HG02884 (cell line): ENCODE results near the gene WWTR1.
A peak's percentile ranks its signal among the peaks of the same experiment; 100 is the strongest.

ENCODE experiments used
- ATAC-seq: cut with Tn5 transposase; IDR thresholded peaks from one replicate; pipeline ENCODE4 v1.9.1; 2021; ENCODE audit warnings: mild to moderate bottlenecking, moderate library complexity; ENCODE audit not compliant: unreplicated experiment

WWTR1 gene

DNA sequence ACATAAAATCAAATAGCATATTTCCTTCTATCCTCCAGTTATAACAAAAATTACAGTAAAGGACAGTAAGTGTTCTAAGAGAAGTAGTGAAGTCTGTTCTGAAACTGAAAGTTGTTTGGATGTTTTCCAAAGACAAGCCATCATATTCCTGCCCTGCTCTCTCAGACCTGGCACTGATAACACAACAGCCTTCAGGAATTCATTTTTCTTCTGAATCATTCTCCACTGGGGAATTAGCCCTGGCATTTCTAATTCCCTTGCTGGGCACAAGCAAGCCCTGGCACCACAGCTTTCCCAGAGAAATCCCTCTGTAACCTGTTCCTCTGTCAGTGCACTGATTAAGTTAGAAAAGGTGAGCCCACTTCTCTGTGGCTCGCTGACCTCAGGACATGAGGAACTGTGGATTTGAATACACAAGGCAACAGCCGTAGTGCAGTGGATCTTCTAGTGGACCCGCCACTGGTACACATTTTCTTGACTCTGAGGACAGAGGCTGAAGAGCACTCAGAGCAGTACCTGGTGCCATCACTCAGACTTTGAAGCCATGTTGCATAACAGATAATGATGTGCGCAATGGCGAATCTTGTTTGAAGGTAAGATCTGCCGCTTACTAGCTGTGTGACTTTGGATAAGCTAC, 61.6 kb downstream of the WWTR1 start:
- no peak for ATAC-seq

DNA sequence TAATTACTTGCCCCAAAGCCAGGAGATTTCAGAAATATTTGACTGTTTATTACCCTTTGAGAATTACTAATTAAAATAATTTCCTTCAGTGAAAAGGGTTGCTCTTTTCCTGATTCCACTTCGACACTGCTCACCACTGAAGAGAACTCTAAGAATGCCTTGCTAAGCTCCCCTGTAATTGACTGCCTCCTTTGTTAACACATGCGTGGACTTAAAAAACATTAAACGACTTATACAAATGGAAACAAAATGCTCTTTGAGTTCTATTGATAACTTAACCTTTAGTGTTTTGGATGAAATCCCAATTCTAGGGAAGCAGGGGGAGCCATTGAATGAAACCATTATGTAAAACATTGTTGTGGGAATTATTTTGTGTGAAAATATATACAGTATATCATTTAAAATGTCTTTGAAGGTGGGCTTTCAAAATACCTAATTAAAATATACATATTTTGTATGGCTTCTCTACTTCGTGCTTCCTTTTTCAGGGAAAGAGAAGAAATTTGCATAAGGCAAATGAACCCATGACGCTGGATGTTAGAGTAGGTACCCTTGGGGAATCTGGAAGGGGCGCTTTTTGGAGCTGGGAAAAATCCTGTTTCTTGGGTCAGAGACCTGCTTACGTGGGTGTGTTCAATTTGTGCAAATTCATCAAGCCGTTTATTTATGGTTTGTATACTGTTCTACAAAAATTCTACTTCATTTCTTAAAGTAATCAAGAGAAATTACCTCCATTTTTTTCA, 64.2 kb downstream of the WWTR1 start:
- ATAC-seq, result no peak

DNA sequence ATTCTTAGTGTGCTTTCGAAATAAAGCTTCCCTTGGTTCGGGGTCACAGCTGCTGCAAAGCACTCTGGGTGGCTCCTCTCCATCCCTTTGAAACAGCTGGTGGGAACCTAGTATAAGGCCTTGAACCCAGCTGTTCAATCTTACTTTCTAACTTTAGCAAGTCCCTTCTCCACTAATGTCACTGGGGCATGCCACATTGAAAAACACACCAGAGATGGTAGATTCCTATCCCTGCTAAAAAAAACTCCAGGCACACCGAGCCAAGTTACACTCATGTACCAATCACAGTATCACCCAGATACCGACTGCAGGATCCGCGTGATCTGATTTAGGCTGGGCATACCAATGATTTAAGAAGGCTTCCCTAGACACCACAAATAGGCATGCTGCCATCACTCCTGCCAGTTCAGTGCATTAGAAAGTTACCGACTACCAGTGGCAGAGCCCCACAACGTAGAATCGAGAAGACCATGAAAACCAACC, 65.0 kb downstream of the WWTR1 start:
- no peak for ATAC-seq

DNA sequence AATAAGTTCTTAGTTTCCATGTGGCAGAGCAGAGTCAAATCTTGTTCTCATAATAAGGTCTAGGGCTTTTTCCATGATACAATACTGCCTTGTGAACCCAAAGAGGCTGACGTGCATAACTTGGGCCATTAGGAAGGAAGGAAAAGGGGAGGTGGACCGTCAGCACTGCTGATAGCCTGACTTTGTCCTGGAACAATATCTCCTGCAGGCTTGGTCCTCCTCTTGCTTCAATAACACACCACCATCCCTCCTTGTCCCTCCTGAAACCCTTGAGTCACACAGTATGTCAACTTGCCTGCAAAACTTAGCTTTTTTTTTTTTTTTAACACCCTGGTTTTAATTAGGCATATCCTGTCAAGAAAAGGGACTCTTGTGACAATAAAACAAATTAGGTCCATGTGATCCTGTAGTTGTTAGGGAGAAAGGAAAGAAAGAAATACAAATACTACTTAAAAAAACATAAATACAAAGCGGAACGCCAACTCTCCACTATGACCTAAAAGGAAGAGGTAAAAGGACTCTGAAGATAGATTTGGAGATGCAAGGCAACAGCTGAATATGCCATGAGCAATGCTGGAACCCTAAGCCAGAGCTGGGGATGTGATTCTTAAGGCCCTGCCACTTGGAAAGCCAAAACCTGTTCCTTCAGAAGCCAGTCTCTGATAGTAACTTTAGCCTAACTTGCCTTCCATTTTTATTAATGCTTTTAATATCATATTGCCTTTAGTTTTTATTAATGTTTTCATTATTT, 67.0 kb downstream of the WWTR1 start:
- no peak for ATAC-seq

DNA sequence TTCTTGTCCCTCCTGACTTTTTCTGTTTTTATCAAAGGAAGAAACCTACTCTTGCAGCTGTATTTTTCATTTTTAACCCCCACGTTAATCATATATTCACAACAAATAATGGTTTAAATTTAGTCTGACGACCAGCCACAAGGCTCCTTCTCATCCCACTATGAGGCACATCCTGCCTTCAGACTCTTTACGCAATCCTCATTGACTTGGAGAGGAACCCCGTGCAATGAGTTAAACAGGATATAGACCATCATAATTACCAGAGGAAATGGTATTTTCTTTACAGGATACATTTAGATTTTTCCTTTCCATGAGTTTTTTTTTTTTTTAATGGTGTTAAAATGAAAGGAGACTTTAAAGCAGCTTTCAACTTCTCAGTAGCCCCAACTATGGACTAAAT, 68.5 kb downstream of the WWTR1 start:
- ATAC-seq, result no peak

DNA sequence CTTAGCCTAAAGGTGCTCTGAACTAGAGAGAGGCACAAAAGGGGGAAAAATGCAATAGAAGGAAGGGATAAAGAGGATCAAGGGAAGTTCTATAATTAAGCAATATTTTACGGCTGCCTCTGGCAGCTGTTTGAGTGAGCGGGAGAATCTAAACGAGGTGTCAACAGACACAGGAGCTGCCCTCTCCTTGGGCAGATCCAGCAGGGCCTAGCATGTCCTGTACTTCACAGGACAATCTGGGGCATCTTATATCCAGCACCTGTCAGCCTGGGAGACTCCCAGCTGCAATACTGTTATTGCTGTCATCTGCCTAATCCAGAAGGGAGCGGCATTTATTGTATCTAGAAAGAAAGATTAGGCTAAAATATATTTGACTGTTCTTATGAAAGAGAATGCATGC, 68.9 kb downstream of the WWTR1 start:
- no peak for ATAC-seq

DNA sequence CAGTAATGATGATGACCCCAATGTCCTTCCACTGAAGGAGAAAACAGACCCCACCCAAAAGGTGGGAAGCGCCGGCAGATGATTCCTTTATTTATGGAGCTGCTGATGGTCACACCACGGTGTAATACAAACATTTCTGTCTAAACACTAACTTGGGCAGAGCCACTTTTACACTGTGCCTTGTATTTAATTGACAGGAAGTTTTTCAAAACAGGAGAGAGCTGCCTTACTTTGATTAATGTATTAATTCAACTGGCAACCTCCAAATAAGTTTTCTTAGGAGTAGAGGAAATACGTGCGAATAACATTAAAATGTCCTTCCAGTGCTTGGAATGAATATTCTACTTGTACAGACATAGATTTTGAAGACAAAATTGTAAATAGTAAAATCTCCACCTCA, 70.4 kb downstream of the WWTR1 start:
- no peak for ATAC-seq

DNA sequence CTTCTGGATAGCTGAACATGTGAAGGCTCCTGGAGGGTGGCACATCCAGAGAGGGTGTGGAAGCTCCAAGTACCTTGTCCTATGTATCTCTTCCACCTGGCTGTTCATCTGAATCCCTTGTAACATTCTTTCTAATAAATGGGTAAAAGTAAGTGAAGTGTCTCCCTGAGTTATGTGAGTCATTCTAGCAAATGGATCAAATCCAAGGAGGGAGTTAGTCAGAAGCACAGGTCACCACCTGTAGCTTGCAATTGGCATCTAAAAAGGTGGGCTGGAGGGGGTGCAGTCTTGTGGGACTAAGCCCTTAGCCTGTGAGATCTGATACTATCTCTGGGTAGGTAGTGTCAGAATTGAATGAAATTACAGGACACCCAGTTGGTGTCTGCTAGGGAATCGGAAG, 71.0 kb downstream of the WWTR1 start:
- no peak for ATAC-seq

DNA sequence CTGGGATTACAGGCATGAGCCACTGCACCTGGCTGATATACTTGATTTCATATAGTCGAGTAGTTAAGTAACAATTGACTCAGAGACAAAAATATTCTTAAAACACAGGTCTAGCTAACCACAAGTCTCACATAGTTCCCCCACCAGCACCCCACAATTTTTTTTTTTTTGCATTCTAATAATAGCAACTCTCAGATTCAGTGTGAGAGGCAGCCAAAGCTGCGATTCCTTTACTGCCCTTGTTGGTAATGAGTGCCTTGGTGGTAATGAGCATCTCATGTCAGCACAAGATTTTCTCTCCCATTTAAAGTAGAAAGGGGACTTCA, 72.5 kb downstream of the WWTR1 start:
- peak; percentile 90 for ATAC-seq

DNA sequence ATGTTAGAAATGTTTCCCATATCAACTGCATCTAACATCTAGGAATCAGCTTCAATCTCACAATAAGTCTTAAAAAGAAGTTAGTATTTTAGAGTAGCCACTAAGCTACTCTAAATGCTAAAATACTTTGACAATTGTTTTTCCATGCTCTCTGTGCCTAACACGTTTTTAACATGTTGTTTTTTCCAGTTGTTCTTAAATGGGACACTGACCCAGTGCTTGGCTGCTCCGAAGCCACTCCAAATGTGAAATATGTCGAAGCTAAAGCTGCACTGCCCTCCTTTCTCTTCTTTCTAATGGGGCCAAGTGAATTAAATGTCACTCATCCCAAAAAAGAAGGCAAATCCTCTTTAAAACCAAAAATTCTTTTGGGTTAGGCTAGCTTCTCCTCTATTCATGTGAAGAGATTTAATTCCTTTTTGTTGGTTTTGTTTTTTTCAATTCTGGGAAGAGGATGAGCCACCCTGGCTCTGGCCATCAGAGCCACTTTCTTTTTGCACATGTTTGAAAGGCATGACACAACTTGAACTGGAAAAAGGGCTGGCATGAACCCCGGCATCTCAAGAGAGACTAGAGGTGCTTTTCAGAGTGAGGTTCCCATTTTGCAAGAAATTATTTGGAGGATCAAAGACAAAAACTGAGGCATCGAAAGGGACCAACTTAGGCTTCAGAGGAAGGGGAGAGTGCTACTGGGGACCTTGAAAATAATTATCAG, 73.7 kb downstream of the WWTR1 start:
- ATAC-seq, result no peak

DNA sequence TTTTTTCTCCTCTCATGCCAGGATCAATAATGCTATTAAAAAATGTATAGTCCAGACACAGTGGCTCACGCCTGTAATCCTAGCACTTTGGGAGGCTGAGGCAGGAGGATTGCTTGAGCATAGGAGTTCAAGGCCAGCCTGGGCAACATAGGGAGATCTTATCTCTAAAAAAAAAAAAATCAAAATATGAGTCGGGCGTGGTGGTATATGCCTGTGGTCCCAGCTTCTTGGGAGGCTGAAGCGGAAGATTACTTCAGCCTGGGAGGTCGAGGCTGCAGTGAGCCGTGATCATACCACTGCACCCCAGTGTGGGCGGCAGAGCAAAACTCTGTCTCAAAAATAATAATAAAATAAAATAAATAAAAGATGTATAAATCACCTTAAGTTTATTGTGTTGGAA, 75.4 kb downstream of the WWTR1 start:
- no peak for ATAC-seq

DNA sequence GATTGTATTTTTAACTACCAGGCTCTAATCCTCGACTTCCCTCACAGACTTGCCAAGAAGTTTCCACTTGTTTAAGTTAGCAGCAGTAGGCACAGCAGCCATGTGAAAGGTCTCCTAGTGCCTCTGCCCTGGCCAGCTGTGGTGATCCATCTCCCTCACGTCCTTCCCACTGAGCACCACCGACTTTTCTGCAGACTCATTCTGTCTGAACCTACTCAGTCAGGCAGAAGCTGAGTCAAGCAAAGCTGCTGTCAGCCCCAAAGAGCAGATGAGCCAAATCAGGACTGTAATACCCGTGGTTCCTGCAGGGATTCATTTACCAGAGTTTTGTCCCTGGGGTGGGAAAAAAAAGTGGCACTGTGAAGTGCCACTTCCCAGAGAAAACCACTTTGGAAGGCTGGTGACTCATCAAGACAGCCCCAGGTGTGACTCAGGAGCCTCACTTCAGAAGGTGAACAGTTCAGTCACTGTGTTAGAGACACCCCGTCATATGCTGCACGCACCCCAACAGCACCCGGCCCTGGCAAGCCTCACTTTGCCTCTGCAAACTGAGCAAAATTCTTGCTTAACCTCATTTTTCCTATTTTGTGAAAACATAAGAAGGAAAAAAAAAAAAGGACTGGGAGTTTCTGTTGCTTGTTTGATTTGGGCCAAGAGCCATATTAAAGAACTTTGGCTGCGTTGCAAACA, 76.0 kb downstream of the WWTR1 start:
- ATAC-seq, result no peak

DNA sequence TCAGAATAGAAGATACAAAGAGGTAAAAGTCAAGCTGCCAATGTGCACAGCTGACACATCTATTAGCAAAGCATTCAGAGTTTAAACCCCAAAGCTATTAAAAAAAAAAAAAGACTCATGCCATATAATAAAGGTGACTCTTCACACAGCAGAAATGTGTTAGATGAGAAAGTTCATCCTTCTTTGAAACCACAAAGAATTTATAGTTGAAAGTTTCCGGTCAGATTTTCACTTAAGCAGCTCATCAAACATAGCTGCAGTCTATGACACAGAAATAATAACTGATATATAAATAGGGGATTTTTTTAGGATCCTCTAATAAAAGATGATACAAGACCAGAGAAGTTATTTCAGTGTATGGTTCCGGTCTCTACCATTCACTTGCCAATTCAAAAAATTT, 76.6 kb downstream of the WWTR1 start:
- no peak for ATAC-seq

DNA sequence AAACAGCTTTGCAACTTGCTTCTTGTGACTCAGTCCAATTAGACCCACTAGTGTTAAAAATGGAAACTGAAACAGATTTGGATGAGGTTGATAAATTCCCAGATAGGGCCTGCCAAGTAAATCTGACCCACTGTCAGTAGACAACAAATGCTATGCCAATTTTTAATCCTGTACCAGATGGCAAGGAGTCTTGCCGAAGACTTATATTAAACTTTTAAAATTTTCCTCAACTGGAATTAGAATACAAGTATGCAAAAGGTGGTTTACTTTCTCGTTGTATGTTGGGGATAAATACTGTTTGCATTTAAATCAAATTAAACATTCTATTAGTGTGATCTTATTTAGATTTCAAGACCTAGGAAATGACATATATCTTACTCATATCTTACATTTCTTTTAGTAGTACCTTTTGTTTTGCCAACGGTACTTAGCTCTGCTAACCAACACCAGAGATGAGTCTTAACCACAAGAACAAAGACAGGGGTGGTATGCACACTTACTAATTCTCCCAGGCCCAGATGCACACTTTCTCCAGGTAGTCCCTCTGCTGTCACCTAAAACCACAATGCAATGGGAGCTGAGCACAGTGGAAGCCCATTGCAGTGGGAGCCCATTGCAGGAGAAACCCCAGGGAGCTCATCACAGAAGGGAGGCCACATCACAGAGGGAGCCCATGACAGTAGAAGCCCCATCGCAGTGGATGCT, 77.8 kb downstream of the WWTR1 start:
- ATAC-seq, result no peak

DNA sequence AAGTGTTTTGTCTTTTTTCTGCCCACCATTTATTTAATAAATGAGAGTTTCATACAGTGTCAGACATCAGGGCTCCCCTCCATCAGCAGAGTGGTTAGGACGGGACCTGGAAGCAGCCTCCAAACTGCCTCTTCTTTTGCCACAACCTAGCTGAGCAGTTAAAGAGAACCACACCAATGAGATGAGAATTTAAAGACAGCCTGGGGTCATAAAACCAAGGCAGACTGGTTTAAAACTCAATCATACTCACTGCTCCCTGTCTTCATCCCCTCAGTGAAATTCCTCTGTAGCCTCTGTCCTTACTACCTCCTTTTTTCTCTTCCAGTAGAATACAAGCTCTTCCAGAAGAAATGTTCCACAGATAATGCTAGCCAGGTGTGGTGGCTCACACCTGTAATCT, 78.7 kb downstream of the WWTR1 start:
- ATAC-seq, result no peak

DNA sequence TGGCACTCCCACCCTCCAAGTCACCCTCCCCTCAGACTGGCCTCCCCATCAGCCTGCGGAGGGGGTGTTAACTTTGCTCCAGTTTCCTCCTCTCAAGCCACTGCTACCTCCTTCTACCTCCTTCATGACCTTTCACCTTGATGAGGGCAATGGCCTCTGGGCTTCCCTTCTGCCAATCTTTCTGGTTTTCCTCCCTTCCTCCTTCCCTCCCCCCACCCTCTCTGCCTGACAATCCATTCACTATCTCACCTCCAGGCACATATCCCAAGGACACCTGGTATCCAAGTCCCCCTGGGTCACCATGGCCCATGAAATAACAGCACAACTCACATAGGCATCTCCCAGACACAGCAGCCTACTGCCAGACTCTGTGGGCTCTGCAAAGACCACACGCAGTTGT, 80.0 kb downstream of the WWTR1 start:
- ATAC-seq, result no peak

DNA sequence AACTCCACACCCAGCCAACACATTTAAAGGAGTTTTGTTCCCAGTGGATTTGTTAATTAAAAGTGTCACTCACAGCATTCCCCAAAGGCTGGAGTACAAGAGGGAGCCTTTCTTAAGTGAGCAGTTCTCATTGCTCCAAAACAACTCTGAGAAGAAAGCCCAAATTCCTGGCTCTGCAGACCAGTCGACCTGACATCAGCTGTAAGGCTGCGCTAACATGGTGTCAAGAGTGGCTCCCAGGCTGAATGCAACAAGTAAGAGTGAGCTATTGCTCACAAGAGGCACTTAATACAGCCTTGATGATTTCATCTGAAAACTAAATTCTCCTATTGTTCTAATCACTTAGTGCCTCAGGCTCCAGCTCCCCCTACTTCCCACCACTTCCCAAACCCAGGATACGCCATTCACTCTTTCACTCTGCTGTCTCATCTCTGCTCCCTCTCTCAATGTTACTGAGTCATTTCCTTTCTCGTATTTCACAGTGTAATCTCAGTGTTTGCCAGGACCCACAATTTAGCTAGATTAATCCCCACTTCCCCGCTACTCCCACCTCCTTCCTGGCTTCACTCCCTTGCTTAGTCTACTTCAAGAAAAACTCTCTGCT, 81.8 kb downstream of the WWTR1 start:
- ATAC-seq, result peak; percentile 44

DNA sequence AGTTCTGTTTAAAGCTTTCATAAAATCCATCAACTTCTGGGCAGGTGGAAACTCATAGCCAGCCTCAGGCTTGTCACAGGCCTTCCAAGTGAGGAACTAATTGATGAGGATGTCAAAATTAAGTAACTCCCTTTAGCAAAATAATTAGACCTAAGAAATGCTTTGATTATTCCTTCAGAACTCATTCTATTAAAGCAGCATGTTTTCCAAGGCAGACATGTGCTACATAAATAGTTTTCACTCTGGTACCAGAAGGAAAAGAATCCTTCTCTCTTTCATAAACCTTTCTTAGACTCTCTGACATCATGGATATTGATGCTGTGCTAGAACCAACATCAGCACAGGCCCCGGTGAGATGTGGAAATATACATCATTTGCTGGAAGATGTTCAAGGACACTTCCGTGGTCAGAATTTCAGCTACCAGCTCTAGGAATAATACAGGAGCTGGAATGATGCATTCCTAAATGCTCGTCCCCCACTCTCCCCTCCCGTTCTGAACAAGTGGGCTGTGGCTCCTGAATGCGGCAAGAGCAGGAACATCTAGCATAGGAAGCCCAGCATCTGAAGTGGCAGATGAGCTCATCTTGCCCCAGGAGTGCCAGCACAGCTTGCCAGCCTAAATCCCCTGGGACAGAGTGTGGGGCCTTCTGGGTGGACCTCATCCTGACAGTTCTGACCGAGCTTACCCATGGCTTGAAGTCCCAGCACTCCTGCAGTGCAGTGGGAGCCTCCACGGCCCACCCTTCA, 82.4 kb downstream of the WWTR1 start:
- no peak for ATAC-seq

DNA sequence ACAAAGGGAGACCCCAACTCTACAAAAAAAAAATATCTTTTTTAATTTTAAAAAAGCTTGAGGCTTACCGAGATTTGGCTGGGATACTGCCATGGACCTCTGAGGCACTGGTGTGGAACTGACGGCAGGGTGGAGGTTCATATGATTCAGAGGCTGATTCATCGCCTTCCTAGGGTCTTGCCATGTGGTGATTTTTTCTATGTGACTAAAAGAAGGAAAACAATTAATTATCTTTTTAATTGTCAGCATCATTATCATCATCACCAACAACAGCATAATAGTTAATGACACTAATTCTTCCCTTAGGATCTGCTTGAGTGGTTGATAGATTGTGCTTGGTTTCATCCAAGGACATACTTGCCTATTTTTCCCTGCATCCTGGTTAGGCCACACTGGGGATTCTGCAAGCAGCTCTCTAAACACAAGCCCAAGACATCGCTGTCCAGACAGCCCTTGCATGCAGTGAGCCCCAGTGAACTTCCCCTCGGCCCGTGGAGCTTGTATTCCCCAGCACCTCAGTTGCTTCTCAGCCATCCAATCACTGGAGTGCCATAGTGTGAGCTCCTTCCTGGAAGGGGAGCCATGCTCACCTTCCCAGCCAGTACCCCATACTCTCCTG, 84.9 kb downstream of the WWTR1 start:
- no peak for ATAC-seq
